ENCODE results near the gene CHML. TPM values are rescaled to one million over a fixed set of nuclear protein-coding genes. Genes with fewer than 3 reads are reported as not detected.

CHML gene
- total RNA-seq, 2 donors from 2014 or later = 9.8 to 11.7 TPM

Other genes with a start within 250 kb of the CHML start
- 10 to 100 TPM; 53.8 to 63.6 TPM for gene FH, start 120.6 kb downstream of the CHML start, total RNA-seq
- gene KMO, start 108.0 kb downstream of the CHML start, total RNA-seq = not detected
- gene OPN3, start within 50 bp of the CHML start, total RNA-seq = 1 to 10 TPM; 4.4 to 4.5 TPM
- not detected for gene WDR64, start 11.9 kb upstream of the CHML start, total RNA-seq
- gene EXO1, start 207.8 kb upstream of the CHML start, total RNA-seq = 10 to 100 TPM; 23.7 to 55.0 TPM

Data from natural killer cell treated with Interleukin-12 subunit alpha and Interleukin-12 subunit beta and Interleukin-15 and Interleukin-18, amount 100 ng/mL, for 72 hours (primary cell).